Astrocyte of the spinal cord (primary cell): ENCODE measurements around the gene PPIP5K2.

Experiments
- DNase-seq: peaks from one replicate; pipeline ENCODE4 v3.0.0; 2011; ENCODE audit warnings: low read depth, low spot score
- H3K4me3 ChIP-seq: 2 replicates; pipeline ENCODE4 v1.5.1; 2011; ENCODE audit warnings: low read depth, mild to moderate bottlenecking, low read length, moderate library complexity
- in situ Hi-C: cut with HindIII; loops from 2 replicates; pipeline ENCODE4 v1.10.0; 2017; ENCODE audit warnings: low sequenced_read_pairs
- TF ChIP-seq, protein P1 (sequence below): IDR thresholded peaks from 2 replicates; pipeline ENCODE4 v1.5.1; 2012; ENCODE audit warnings: low read depth, mild to moderate bottlenecking, low read length, inconsistent platforms

PPIP5K2 gene

DNA sequence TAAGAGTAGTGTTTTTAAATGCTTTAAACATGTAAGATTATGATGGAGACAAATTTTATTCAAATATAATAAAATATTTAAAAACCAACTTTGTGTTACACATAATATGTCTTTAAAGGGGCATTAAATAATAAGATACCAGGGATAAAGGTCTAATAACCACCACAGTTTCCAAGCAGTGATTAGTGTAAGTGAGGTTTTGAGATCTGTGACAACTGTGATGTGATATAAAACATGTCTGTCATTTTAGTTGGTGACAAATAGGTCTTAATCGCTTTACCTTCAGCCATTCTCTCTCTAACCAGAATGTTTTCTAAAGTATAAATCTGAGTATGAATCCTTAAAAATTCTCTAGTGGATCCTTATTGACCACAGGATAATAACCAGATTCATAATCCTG is 28.1 kb downstream of the PPIP5K2 start:
- H3K4me3 ChIP-seq = no peak overlapping the region
- TF ChIP-seq, protein P1, sequence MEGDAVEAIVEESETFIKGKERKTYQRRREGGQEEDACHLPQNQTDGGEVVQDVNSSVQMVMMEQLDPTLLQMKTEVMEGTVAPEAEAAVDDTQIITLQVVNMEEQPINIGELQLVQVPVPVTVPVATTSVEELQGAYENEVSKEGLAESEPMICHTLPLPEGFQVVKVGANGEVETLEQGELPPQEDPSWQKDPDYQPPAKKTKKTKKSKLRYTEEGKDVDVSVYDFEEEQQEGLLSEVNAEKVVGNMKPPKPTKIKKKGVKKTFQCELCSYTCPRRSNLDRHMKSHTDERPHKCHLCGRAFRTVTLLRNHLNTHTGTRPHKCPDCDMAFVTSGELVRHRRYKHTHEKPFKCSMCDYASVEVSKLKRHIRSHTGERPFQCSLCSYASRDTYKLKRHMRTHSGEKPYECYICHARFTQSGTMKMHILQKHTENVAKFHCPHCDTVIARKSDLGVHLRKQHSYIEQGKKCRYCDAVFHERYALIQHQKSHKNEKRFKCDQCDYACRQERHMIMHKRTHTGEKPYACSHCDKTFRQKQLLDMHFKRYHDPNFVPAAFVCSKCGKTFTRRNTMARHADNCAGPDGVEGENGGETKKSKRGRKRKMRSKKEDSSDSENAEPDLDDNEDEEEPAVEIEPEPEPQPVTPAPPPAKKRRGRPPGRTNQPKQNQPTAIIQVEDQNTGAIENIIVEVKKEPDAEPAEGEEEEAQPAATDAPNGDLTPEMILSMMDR = no peak
- in situ Hi-C loops = no loop called here
- no peak for DNase-seq

DNA sequence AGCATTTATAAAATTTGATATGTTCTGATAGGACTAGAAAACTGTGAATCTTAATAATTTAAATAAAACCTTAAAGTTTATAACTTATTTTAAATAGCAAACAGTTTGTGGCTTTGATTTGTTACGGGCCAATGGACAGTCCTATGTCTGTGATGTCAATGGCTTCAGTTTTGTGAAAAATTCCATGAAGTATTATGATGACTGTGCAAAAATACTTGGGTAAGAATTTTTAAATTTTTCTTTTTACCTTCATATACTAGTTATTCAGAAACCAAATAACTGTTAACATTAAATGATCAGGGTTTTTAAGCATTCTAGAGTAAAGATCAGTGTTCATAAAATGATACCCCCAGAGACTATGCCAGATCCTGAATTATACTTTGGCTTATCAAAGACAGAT is 31.1 kb downstream of the PPIP5K2 start:
- TF ChIP-seq, protein P1 = no peak
- DNase-seq = no peak
- in situ Hi-C loops = no loop called here
- no peak overlapping the region for H3K4me3 ChIP-seq

DNA sequence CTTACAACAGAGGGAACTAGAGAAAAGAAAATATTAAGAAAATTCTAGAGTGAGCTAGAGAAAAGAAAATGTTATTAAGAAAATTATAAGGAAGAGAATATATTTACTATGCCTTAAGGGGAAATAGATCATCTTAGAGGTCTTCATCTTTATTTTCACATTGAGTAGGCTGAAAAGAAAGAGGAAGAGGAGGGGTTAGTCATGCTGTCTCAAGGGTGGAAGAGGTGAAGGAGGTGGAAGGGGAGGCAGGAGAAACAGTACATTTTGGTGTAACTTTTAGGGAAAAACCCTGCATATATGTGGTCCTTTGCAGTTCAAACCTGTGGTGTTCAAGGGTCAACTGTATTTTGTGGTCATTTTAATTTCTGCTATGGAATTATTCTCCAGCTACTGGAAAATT is 46.6 kb downstream of the PPIP5K2 start:
- no peak overlapping the region for H3K4me3 ChIP-seq
- no peak for DNase-seq
- in situ Hi-C loops = no loop called here
- TF ChIP-seq, protein P1 = no peak

DNA sequence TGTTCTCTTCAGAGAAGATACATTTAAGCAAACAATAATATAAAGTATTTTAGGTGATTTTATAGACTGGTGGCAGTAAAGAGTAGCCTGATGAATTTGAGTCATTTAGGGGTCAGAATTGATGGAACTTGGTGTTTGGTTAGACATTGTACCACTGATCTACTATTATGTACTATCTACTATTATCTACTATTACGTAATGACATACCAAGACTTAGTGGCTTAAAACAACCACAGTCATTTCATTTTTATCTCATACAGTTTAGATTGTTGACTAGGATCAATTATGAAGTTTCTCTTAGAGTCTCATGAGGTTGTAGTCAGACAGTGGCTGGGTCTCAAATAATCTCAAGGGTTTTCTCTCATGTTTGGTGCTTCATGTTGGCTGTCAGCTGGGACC is 54.0 kb downstream of the PPIP5K2 start:
- no peak for DNase-seq
- in situ Hi-C loops = no loop called here
- no peak overlapping the region for H3K4me3 ChIP-seq
- TF ChIP-seq, protein P1 = no peak

DNA sequence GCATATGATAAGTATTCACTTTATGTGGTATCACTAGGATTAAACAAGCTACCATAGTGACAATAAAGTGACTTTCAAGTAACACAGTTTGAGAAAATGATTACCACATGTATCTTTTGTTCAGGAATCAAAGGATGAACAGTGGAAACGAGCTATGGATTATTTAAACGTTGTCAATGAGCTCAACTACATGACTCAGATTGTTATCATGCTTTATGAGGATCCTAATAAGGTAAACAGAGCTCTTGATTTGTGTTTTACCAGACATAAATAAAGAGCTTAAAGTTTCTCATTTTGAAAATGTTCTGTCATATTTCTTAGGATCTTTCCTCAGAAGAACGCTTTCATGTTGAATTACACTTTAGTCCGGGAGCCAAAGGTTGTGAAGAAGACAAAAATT is 57.4 kb downstream of the PPIP5K2 start:
- in situ Hi-C loops = no loop called here
- no peak overlapping the region for H3K4me3 ChIP-seq
- TF ChIP-seq, protein P1 = no peak
- no peak for DNase-seq

DNA sequence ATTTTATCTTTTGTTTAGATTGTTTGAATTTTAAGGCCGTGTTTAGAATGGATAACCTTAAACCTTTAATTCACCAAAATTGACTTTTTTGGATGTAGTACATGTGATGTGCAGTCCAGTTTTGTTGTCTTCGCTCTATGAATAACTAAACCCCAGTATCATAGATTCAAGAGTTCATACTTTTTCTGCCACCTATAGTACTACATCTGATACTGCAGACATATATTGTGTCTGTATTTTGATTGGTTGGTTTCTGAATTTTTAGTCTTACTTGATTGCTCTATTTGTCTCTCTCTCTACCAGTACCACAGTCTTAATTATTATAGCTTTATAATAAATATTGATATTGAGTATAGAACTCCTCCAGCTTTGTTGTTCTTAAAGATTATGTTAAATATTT is 58.1 kb downstream of the PPIP5K2 start:
- TF ChIP-seq, protein P1 = no peak
- no peak for DNase-seq
- H3K4me3 ChIP-seq = no peak overlapping the region
- in situ Hi-C loops = no loop called here

DNA sequence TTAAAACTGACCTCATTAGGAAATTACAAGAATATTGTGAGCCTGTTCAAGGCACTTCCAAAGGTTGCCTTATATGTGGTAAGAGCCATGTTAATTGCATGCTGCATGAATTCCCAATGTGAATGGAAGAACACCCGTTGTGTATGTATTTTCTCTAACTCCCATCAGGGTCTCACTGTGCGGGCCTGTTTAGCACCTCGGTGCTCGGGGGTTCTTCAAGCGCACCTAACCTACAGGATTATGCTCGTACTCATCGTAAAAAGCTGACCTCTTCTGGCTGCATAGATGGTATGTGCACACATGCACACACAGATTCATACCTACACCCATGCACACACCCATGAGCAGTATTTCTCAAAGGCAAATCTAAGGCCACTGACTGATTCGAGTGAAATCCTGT is 66.1 kb downstream of the PPIP5K2 start:
- no peak overlapping the region for H3K4me3 ChIP-seq
- TF ChIP-seq, protein P1 = no peak
- in situ Hi-C loops = no loop called here
- DNase-seq = no peak
